H1 (cell line): ENCODE measurements around the gene NFYB. TPM values are rescaled to one million over a fixed set of nuclear protein-coding genes. Genes with fewer than 3 reads are reported as not detected.

Experiments
- CTCF ChIA-PET: fragments of 300-600 bp; sonication (Branson Sonifier 250); formaldehyde crosslinking; loops from one replicate; lab custom pipeline; 2021; ENCODE audit not compliant: partially characterized antibody; lab: Charles Lee
- POLR2A ChIA-PET: fragments of 300-600 bp; sonication (Branson Sonifier 250); formaldehyde crosslinking; loops from one replicate; lab custom pipeline; 2021; ENCODE audit warnings: inconsistent platforms; ENCODE audit not compliant: partially characterized antibody; lab: Charles Lee
- DNase-seq, 2 experiments: peaks; one replicate each; pipeline versions ENCODE4 v3.0.0 to v3.0.0-alpha.2; 2010 to 2022; ENCODE audit warnings: low spot score in 2 of 2, low read depth in 1 of 2, mixed read lengths in 1 of 2
- FAIRE-seq: peaks from 2 replicates; lab custom pipeline; 2011; peaks lifted over from hg19 to GRCh38; lab: Jason Lieb, UNC
- H2AFZ ChIP-seq: 2 replicates; pipeline ENCODE4 v1.8.1; 2012; ENCODE audit warnings: low read length, inconsistent platforms
- H2AK5ac ChIP-seq: 2 replicates; pipeline ENCODE4 v1.6.1; 2013; ENCODE audit warnings: low read depth, low read length
- H2BK120ac ChIP-seq: replicated peaks from 2 replicates; pipeline ENCODE3; 2013; ENCODE audit warnings: low read depth, low read length, inconsistent platforms
- H2BK12ac ChIP-seq: 2 replicates; pipeline ENCODE4 v1.6.1; 2013; ENCODE audit warnings: low read depth, low read length
- H2BK15ac ChIP-seq: 2 replicates; pipeline ENCODE4 v1.6.1; 2013; ENCODE audit warnings: low read length
- H2BK20ac ChIP-seq: 2 replicates; pipeline ENCODE4 v1.6.1; 2013; ENCODE audit warnings: low read length
- H2BK5ac ChIP-seq: 2 replicates; pipeline ENCODE4 v1.6.1; 2013; ENCODE audit warnings: low read depth, low read length
- H3K14ac ChIP-seq: 2 replicates; pipeline ENCODE4 v1.6.1; 2013; ENCODE audit warnings: inconsistent platforms; ENCODE audit not compliant: insufficient read length
- H3K18ac ChIP-seq: 2 replicates; pipeline ENCODE4 v1.6.1; 2013; ENCODE audit warnings: low read length; ENCODE audit errors: extremely low read depth
- H3K23ac ChIP-seq: 2 replicates; pipeline ENCODE4 v1.6.1; 2013; ENCODE audit warnings: inconsistent platforms; ENCODE audit not compliant: insufficient read length
- H3K23me2 ChIP-seq: 2 replicates; pipeline ENCODE4 v1.6.1; 2013; ENCODE audit warnings: low read depth, low read length
- H3K27ac ChIP-seq: 2 replicates; pipeline ENCODE4 v1.6.1; 2011; ENCODE audit warnings: low read depth, low read length, inconsistent platforms
- H3K27me3 ChIP-seq, 4 experiments: replicated peaks in 1 of 4; 1 replicate in 1 of 4; 2 replicates in 3 of 4; pipeline versions ENCODE4 v1.6.1 to v1.8.1; 2011 to 2013; ENCODE audit warnings: low read length in 3 of 4, mild to moderate bottlenecking in 3 of 4, inconsistent platforms in 2 of 4, mixed read lengths in 2 of 4, moderate library complexity in 1 of 4; ENCODE audit not compliant: control insufficient read depth in 3 of 4, insufficient read depth in 3 of 4; ENCODE audit errors: extremely low read depth in 1 of 4
- H3K36me3 ChIP-seq, 4 experiments: 2 replicates each; pipeline versions ENCODE4 v1.6.1 to v1.8.1; 2011 to 2013; ENCODE audit warnings: mild to moderate bottlenecking in 4 of 4, low read length in 3 of 4, moderate library complexity in 2 of 4, control low read depth in 1 of 4, inconsistent platforms in 1 of 4; ENCODE audit not compliant: insufficient read depth in 4 of 4, control insufficient read depth in 2 of 4
- H3K4ac ChIP-seq: replicated peaks from 2 replicates; pipeline ENCODE3; 2013; ENCODE audit warnings: low read length, low read depth, mixed read lengths, inconsistent platforms; ENCODE audit not compliant: insufficient read length
- H3K4me1 ChIP-seq, 4 experiments: replicated peaks in 1 of 4; 1 replicate in 1 of 4; 2 replicates in 3 of 4; pipeline versions ENCODE4 v1.6.1 to v1.8.1; 2011 to 2013; ENCODE audit warnings: low read length in 3 of 4, inconsistent platforms in 2 of 4, mixed read lengths in 1 of 4; ENCODE audit not compliant: insufficient read depth in 4 of 4, control insufficient read depth in 3 of 4
- H3K4me2 ChIP-seq, 2 experiments: 2 replicates each; pipeline versions ENCODE4 v1.6.1 to v1.8.1; 2011 to 2013; ENCODE audit warnings: low read depth in 2 of 2, low read length in 2 of 2, control low read depth in 1 of 2, inconsistent platforms in 1 of 2, mild to moderate bottlenecking in 1 of 2; ENCODE audit not compliant: insufficient read depth in 1 of 2
- H3K4me3 ChIP-seq, 4 experiments: fragments of 200-600, 300-600 bp in 1 of 4; sonication (generic), shearing (Covaris generic), sonication (Bioruptor Twin) in 1 of 4; 2 replicates each; pipeline versions ENCODE4 v1.5.1 to v1.8.1; 2011 to 2016; ENCODE audit warnings: low read length in 4 of 4, low read depth in 3 of 4, control low read depth in 2 of 4, inconsistent platforms in 2 of 4, mild to moderate bottlenecking in 2 of 4, mixed read lengths in 1 of 4, moderate library complexity in 1 of 4; ENCODE audit not compliant: insufficient read depth in 2 of 4; ENCODE audit errors: extremely low read depth in 1 of 4
- H3K56ac ChIP-seq: replicated peaks from 2 replicates; pipeline ENCODE3; 2013; ENCODE audit warnings: low read depth, mild to moderate bottlenecking, mixed read lengths, low read length, inconsistent platforms; ENCODE audit not compliant: insufficient read length
- H3K79me1 ChIP-seq: 2 replicates; pipeline ENCODE4 v1.6.1; 2013; ENCODE audit warnings: low read depth, low read length, control low read depth
- H3K79me2 ChIP-seq, 2 experiments: 2 replicates each; pipeline versions ENCODE4 v1.6.1 to v1.8.1; 2012 to 2013; ENCODE audit warnings: low read length in 2 of 2, mild to moderate bottlenecking in 2 of 2, inconsistent platforms in 1 of 2; ENCODE audit not compliant: insufficient read depth in 2 of 2, control insufficient read depth in 1 of 2
- H3K9ac ChIP-seq, 4 experiments: replicated peaks in 1 of 4; 1 replicate in 1 of 4; 2 replicates in 3 of 4; pipeline versions ENCODE4 v1.6.1 to v1.8.1; 2011 to 2013; ENCODE audit warnings: low read depth in 3 of 4, low read length in 3 of 4, control low read depth in 2 of 4, mild to moderate bottlenecking in 2 of 4, moderate library complexity in 2 of 4, inconsistent platforms in 1 of 4; ENCODE audit errors: extremely low read depth in 1 of 4
- H3K9me3 ChIP-seq, 2 experiments: 2 replicates each; pipeline versions ENCODE4 v1.6.1 to v1.8.1; 2012 to 2013; ENCODE audit warnings: mild to moderate bottlenecking in 2 of 2, moderate library complexity in 2 of 2, control low read depth in 1 of 2, inconsistent platforms in 1 of 2, low read depth in 1 of 2, low read length in 1 of 2, mixed read lengths in 1 of 2; ENCODE audit not compliant: insufficient read depth in 2 of 2
- H4K20me1 ChIP-seq, 2 experiments: replicated peaks in 1 of 2; 2 replicates each; pipeline versions ENCODE3 to v1.8.1; 2011 to 2013; ENCODE audit warnings: inconsistent platforms in 2 of 2, low read length in 2 of 2, mild to moderate bottlenecking in 1 of 2; ENCODE audit not compliant: insufficient read depth in 2 of 2, control insufficient read depth in 1 of 2
- H4K5ac ChIP-seq: 2 replicates; pipeline ENCODE4 v1.6.1; 2013; ENCODE audit warnings: low read length, low read depth, mixed read lengths, inconsistent platforms; ENCODE audit not compliant: insufficient read length
- H4K8ac ChIP-seq: 2 replicates; pipeline ENCODE4 v1.8.0; 2013; ENCODE audit warnings: mild to moderate bottlenecking, moderate library complexity, low read length, inconsistent platforms; ENCODE audit not compliant: insufficient read depth; ENCODE audit errors: extremely low read depth
- H4K91ac ChIP-seq: replicated peaks from 2 replicates; pipeline ENCODE3; 2013; ENCODE audit warnings: low read length, mixed read lengths, inconsistent platforms; ENCODE audit not compliant: insufficient read length
- ASH2L ChIP-seq: fragments of 200-600, 300-600 bp; sonication (generic); IDR thresholded peaks from one replicate; pipeline ENCODE4 v1.7.1; 2017; ENCODE audit warnings: low read length
- CBX5 ChIP-seq: fragments of 300-800, 300-1000 bp; sonication (generic); IDR thresholded peaks from 2 replicates; pipeline ENCODE4 v1.7.1; 2016; ENCODE audit warnings: antibody characterized with exemption, low read length, low read depth
- CREB1 ChIP-seq: IDR thresholded peaks from 2 replicates; pipeline ENCODE4 v1.6.1; 2012; ENCODE audit warnings: inconsistent platforms
- TCF12 ChIP-seq: IDR thresholded peaks from 2 replicates; pipeline ENCODE4 v1.6.1; 2011; ENCODE audit warnings: low read depth, mild to moderate bottlenecking, low read length
- polyA plus RNA-seq, 7 experiments: library from polyadenylated mRNA; depleted of rRNA in 3 of 7; stranded (reverse) in 5 of 7; unstranded in 2 of 7; fragments of >200 nt in 5 of 7; fragments of 200-250 nt in 2 of 7; gene quantifications; 1 replicate in 5 of 7; 2 replicates in 1 of 7; 4 replicates in 1 of 7; pipeline versions ENCODE4 v1.2.1 to v1.2.3, GENCODE V29; 2011 to 2013; ENCODE audit warnings: missing spikeins in 2 of 7, mixed read lengths in 2 of 7
- total RNA-seq: library from RNA; stranded (reverse); fragmentation: NEBNext Ultra II Directional; extraction: Animal tissue kit (Norgen Biotek cat#: 25700); gene quantifications from 2 replicates; pipeline ENCODE4 v1.2.1, GENCODE V29; 2021

Gene NFYB
- total and polyA plus RNA-seq, 2 of the 8 experiments (the other 6 are each of a cell fraction or from before 2014, with no cell fraction given): 29.1 to 43.5 TPM

DNA sequence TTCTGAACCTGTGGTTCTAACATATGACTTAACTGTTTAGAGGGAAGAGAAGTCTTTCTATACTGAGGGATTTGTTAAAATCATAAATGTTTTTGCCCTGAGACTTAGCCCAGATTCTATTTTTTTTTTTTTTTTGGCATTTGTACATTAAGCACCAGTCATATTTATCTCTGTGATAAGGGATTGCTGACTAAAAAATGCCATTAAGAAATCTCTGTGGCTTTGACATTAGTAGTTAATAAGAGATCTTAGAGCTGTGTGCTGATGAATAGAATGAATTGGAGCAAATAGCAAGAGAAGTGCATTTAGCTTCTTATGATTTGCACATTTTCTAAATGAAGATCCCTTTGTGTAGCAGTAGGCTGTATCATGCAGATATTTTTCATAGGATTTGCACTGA, 32.5 kb downstream of the NFYB start:
- Histone ChIP-seq H2BK120ac (no peak overlapping the region), H3K79me2 (no peaks in the 10 kb centered on the region), H3K9ac (no peak overlapping the region), H3K23me2 (no peaks in the 10 kb centered on the region), H2BK12ac (no peak overlapping the region), H3K56ac (no peak overlapping the region), H3K79me1 (no peaks in the 10 kb centered on the region), H3K4ac (no peak overlapping the region), H3K27me3 (no peaks in the 10 kb centered on the region), H3K4me1 (peaks cover 0 to 4% (median 0%) of the 10 kb centered on the region in 4 experiments; a peak in 2 of 7 replicates), H4K91ac (no peak overlapping the region), H4K20me1 (no peaks in the 10 kb centered on the region), H4K8ac (no peak overlapping the region), H3K4me3 (no peak overlapping the region), H4K5ac (no peak overlapping the region), H2AK5ac (no peak overlapping the region), H3K18ac (no peak overlapping the region), H3K36me3 (no peaks in the 10 kb centered on the region), H2BK20ac (no peak overlapping the region), H3K9me3 (no peaks in the 10 kb centered on the region), H2BK5ac (no peak overlapping the region), H3K14ac (no peak overlapping the region), H3K27ac (no peak overlapping the region), H3K23ac (no peak overlapping the region), H3K4me2 (no peak overlapping the region), H2BK15ac (no peak overlapping the region), H2AFZ (no peak overlapping the region)
- FAIRE-seq (no peak), DNase-seq (no peak)
- POLR2A ChIA-PET: no interaction called here
- CTCF ChIA-PET: interaction anchor here (0.7 to 1.2 kb wide), 5 partner anchors 8 to 221 kb away, joined by 3 to 6 read pairs (median 3); no protein-coding TSS in a partner anchor
- TF ChIP-seq TCF12: no peak
- TF ChIP-seq CBX5: no peak
- no peak for TF ChIP-seq ASH2L
- no peak for TF ChIP-seq CREB1
